SU-DHL-6 (cell line): ENCODE measurements around the gene TRAK1.

Experiments
- EZH2phosphoT487 ChIP-seq: fragments of 200-600 bp; sonication (generic), shearing (Covaris generic); conservative IDR thresholded peaks from 2 replicates; pipeline ENCODE4 v1.6.1; 2018; ENCODE audit warnings: mild to moderate bottlenecking, antibody characterized with exemption, low read length, moderate library complexity, mixed read lengths
- TF ChIP-seq, protein P1 (sequence below): fragments of 200-600 bp; sonication (generic); IDR thresholded peaks from one replicate; pipeline ENCODE4 v1.5.1; 2017; ENCODE audit warnings: antibody characterized with exemption, mild to moderate bottlenecking, low read length, moderate library complexity; ENCODE audit not compliant: insufficient read depth, poor library complexity, severe bottlenecking

DNA sequence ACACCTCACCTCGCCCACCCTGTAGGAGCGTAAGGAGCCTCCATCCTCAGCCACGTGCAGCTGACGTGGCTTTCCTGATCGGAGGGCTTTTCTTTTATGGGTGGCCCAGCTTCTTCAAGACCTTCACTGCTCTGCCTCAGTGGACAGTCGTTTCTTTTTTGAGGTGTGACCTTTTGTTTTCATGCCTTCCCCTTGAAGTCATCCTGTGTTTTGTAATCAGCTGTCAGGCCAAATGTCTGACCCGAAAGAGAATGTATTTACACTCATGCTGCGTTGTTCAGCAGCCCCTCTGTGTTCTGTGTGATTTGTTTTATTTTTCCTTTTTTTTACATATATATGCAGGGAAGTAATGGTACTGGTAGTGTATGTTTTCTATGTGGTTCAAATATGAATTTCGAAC is 133.0 kb downstream of the TRAK1 start:
- TF ChIP-seq, protein P1, sequence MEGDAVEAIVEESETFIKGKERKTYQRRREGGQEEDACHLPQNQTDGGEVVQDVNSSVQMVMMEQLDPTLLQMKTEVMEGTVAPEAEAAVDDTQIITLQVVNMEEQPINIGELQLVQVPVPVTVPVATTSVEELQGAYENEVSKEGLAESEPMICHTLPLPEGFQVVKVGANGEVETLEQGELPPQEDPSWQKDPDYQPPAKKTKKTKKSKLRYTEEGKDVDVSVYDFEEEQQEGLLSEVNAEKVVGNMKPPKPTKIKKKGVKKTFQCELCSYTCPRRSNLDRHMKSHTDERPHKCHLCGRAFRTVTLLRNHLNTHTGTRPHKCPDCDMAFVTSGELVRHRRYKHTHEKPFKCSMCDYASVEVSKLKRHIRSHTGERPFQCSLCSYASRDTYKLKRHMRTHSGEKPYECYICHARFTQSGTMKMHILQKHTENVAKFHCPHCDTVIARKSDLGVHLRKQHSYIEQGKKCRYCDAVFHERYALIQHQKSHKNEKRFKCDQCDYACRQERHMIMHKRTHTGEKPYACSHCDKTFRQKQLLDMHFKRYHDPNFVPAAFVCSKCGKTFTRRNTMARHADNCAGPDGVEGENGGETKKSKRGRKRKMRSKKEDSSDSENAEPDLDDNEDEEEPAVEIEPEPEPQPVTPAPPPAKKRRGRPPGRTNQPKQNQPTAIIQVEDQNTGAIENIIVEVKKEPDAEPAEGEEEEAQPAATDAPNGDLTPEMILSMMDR = no peak
- TF ChIP-seq EZH2phosphoT487 = no peak
